H9 (cell line): ENCODE data around the gene BBS1. TPM values are rescaled to one million over a fixed set of nuclear protein-coding genes. Genes with fewer than 3 reads are reported as not detected.
A peak's percentile ranks its signal among the peaks of the same experiment; 100 is the strongest.

Experiments
- DNase-seq: peaks from one replicate; pipeline ENCODE4 v3.0.0-alpha.2; 2017
- H2AFZ ChIP-seq: one replicate; pipeline ENCODE4 v1.6.1; 2013; ENCODE audit warnings: mild to moderate bottlenecking, low read length, control low read depth, moderate library complexity
- H2AK5ac ChIP-seq: 2 replicates; pipeline ENCODE4 v1.6.1; 2013; ENCODE audit warnings: low read length, control low read depth, mixed read lengths; ENCODE audit not compliant: insufficient read length
- H2BK120ac ChIP-seq: one replicate; pipeline ENCODE4 v1.6.1; 2013; ENCODE audit warnings: low read depth, mild to moderate bottlenecking, low read length, control low read depth, inconsistent platforms; ENCODE audit not compliant: poor library complexity, severe bottlenecking
- H2BK12ac ChIP-seq: 2 replicates; pipeline ENCODE4 v1.6.1; 2013; ENCODE audit warnings: low read length, control low read depth, mixed read lengths, low read depth; ENCODE audit not compliant: insufficient read length
- H2BK15ac ChIP-seq: 2 replicates; pipeline ENCODE4 v1.6.1; 2013; ENCODE audit warnings: low read depth, low read length, control low read depth
- H2BK20ac ChIP-seq: one replicate; pipeline ENCODE4 v1.6.1; 2013; ENCODE audit warnings: low read depth, mild to moderate bottlenecking, low read length, control low read depth, inconsistent platforms; ENCODE audit not compliant: poor library complexity, severe bottlenecking
- H2BK5ac ChIP-seq: 2 replicates; pipeline ENCODE4 v1.6.1; 2013; ENCODE audit warnings: low read length, control low read depth, mixed read lengths; ENCODE audit not compliant: insufficient read length
- H3K14ac ChIP-seq: 2 replicates; pipeline ENCODE4 v1.6.1; 2013; ENCODE audit warnings: low read length, control low read depth; ENCODE audit not compliant: insufficient read depth
- H3K18ac ChIP-seq: 2 replicates; pipeline ENCODE4 v1.6.1; 2013; ENCODE audit warnings: low read depth, mild to moderate bottlenecking, mixed read lengths, low read length, control low read depth; ENCODE audit not compliant: insufficient read length
- H3K23ac ChIP-seq: 2 replicates; pipeline ENCODE4 v1.6.1; 2013; ENCODE audit warnings: low read length, control low read depth, mixed read lengths, low read depth; ENCODE audit not compliant: insufficient read length
- H3K23me2 ChIP-seq: 2 replicates; pipeline ENCODE4 v1.6.1; 2013; ENCODE audit warnings: low read depth, mild to moderate bottlenecking, mixed read lengths, low read length, control low read depth; ENCODE audit not compliant: insufficient read length, poor library complexity, severe bottlenecking
- H3K27ac ChIP-seq: 2 replicates; pipeline ENCODE4 v1.5.1; 2013; ENCODE audit warnings: low read length, control low read depth, mixed read lengths, low read depth; ENCODE audit not compliant: insufficient read length
- H3K27me3 ChIP-seq: 2 replicates; pipeline ENCODE4 v1.6.1; 2013; ENCODE audit warnings: low read length, control low read depth, inconsistent platforms; ENCODE audit not compliant: insufficient read depth
- H3K4ac ChIP-seq: 2 replicates; pipeline ENCODE4 v1.6.1; 2013; ENCODE audit warnings: low read depth, mild to moderate bottlenecking, control low read depth, inconsistent platforms, low read length, moderate library complexity
- H3K4me1 ChIP-seq: 2 replicates; pipeline ENCODE4 v1.6.1; 2013; ENCODE audit warnings: low read length, control low read depth, inconsistent platforms; ENCODE audit not compliant: insufficient read depth
- H3K4me2 ChIP-seq: 2 replicates; pipeline ENCODE4 v1.6.1; 2013; ENCODE audit warnings: low read length, control low read depth, mixed read lengths; ENCODE audit not compliant: insufficient read length, insufficient read depth
- H3K56ac ChIP-seq: 2 replicates; pipeline ENCODE4 v1.6.1; 2013; ENCODE audit warnings: low read depth, mild to moderate bottlenecking, mixed read lengths, low read length, control low read depth; ENCODE audit not compliant: insufficient read length
- H3K79me1 ChIP-seq: 2 replicates; pipeline ENCODE4 v1.6.1; 2013; ENCODE audit warnings: low read depth, mild to moderate bottlenecking, moderate library complexity, low read length, control low read depth, inconsistent platforms; ENCODE audit not compliant: insufficient read depth, poor library complexity, severe bottlenecking
- H3K79me2 ChIP-seq: 2 replicates; pipeline ENCODE4 v1.6.1; 2013; ENCODE audit warnings: low read length, control low read depth, inconsistent platforms; ENCODE audit not compliant: insufficient read depth
- H3K9ac ChIP-seq: 2 replicates; pipeline ENCODE4 v1.6.1; 2013; ENCODE audit warnings: low read length, control low read depth, mixed read lengths; ENCODE audit not compliant: insufficient read length; ENCODE audit errors: extremely low read depth
- H3K9me3 ChIP-seq: one replicate; pipeline ENCODE4 v1.6.1; 2013; ENCODE audit warnings: low read depth, low read length, inconsistent platforms; ENCODE audit not compliant: control insufficient read depth
- H3T11ph ChIP-seq: one replicate; pipeline ENCODE4 v1.6.1; 2013; ENCODE audit warnings: mild to moderate bottlenecking, low read length, control low read depth, inconsistent platforms
- H4K20me1 ChIP-seq: one replicate; pipeline ENCODE4 v1.6.1; 2013; ENCODE audit not compliant: control insufficient read depth, insufficient read length, insufficient read depth
- H4K5ac ChIP-seq: 2 replicates; pipeline ENCODE4 v1.6.1; 2013; ENCODE audit warnings: low read depth, mild to moderate bottlenecking, mixed read lengths, low read length, control low read depth; ENCODE audit not compliant: insufficient read length
- H4K8ac ChIP-seq: replicated peaks from 2 replicates; pipeline ENCODE4 v1.6.1; 2013; ENCODE audit warnings: low read length, control low read depth, mixed read lengths, low read depth; ENCODE audit not compliant: insufficient read length
- H4K91ac ChIP-seq: 2 replicates; pipeline ENCODE4 v1.6.1; 2013; ENCODE audit warnings: low read depth, mild to moderate bottlenecking, moderate library complexity, mixed read lengths, low read length, control low read depth; ENCODE audit not compliant: insufficient read length
- H3K27ac Mint-ChIP-seq, 3 experiments: 2 replicates in 2 of 3; 3 replicates in 1 of 3; pipeline ENCODE4 v1.8.0; 2020 to 2021; ENCODE audit warnings: mixed read lengths in 3 of 3, mild to moderate bottlenecking in 1 of 3, moderate library complexity in 1 of 3
- H3K27me3 Mint-ChIP-seq: 2 replicates; pipeline ENCODE4 v1.8.0; 2021; ENCODE audit warnings: low read depth, mild to moderate bottlenecking, moderate library complexity, mixed read lengths
- H3K36me3 Mint-ChIP-seq, 3 experiments: 2 replicates in 2 of 3; 3 replicates in 1 of 3; pipeline ENCODE4 v1.8.0; 2020 to 2021; ENCODE audit warnings: low read depth in 3 of 3, mixed read lengths in 3 of 3; ENCODE audit not compliant: insufficient read depth in 1 of 3
- H3K4me1 Mint-ChIP-seq, 2 experiments: 2 replicates each; pipeline ENCODE4 v1.8.0; 2020; ENCODE audit warnings: mixed read lengths in 2 of 2
- H3K4me3 Mint-ChIP-seq, 2 experiments: 2 replicates in 1 of 2; 3 replicates in 1 of 2; pipeline ENCODE4 v1.8.0; 2020 to 2021; ENCODE audit warnings: mild to moderate bottlenecking in 2 of 2, mixed read lengths in 2 of 2, moderate library complexity in 1 of 2
- H3K9me3 Mint-ChIP-seq, 2 experiments: 2 replicates in 1 of 2; 3 replicates in 1 of 2; pipeline ENCODE4 v1.8.0; 2020; ENCODE audit warnings: mild to moderate bottlenecking in 2 of 2, mixed read lengths in 2 of 2, moderate library complexity in 1 of 2
- WGBS: extraction: QIAGEN DNeasy Blood & Tissue Kit; methylation state at CpG from one replicate; pipeline ENCODE4 v1.1.7; 2013; ENCODE audit warnings: missing lambda C conversion rate, low lambda C conversion rate, mixed read lengths; ENCODE audit not compliant: insufficient read length; ENCODE audit errors: extremely low coverage; 5-methylcytosine and 5-hydroxymethylcytosine counted together
- long read RNA-seq: library from polyadenylated mRNA; unstranded; transcript quantifications from one replicate; pipeline ENCODE4 v2.0.0, GENCODE V29; 2020
- total RNA-seq: library from RNA; stranded (reverse); gene quantifications from 2 replicates; pipeline ENCODE4 v1.2.1, GENCODE V29; 2021
- TF ChIP-seq, protein P1 (sequence below): fragments of 200-600 bp; sonication (generic); conservative IDR thresholded peaks from 3 replicates; pipeline ENCODE4 v1.8.0; 2021; ENCODE audit warnings: antibody characterized with exemption, mild to moderate bottlenecking

The BBS1 gene
- total RNA-seq, result 27.2 and 29.5 TPM in 2 replicates
- long read RNA-seq, transcript BBS1-201 (17 exons, 3,423 nt), result major isoform, 29 of 54 reads
- long read RNA-seq, partial matches to known transcripts, result 10 of 54 reads
- long read RNA-seq, other reads (novel, unspliced or antisense), result 13 of 54 reads

DNA sequence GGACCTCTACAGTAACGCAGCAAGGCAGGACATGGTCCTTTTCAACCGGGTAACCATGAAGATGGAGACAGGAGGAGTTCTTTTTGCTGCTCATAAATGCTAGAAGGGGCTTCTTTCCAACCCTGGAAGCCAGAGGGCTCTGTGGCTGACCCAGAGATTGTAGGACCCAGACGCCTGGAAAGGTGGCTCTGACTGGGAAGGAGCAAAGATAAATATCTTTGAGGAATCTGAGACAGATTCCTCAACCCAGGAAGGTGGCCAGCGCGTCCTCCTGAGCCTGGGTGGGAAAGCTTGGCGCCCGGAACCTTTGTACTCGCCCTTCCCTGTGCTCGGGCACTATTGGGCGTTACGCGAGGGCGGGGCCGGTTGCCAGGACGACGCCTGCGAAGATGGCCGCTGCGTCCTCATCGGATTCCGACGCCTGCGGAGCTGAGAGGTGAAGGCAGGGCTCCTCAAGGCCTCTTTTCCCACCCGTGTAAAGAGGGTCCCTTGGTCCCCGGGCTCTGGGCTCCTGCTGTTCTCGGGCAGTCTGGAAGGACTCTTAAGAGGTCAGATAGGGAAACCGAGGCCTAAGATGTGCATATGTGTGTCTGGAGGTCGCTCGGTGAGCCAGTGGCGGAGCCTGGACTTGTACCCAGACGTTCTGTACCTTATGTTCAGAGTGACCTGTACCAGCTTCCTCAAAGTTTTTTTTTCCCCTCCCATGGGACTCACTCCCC is at the start of gene BBS1:
Gene BBS1 (plus strand): TSS at position 365 of the 719 bp plus-strand sequence. CDS start 25 bp downstream, at position 390.
- Histone ChIP-seq H3K4me2 (peak within 1 kb of the TSS; percentile 98), H3K79me2 (no peaks in the 10 kb centered on the region), H3T11ph (no peak within 1 kb of the TSS), H4K91ac (no peak within 1 kb of the TSS), H3K18ac (no peak within 1 kb of the TSS), H2AFZ (no peak within 1 kb of the TSS), H4K8ac (no peak within 1 kb of the TSS), H2AK5ac (no peak within 1 kb of the TSS), H3K23me2 (peaks cover 7% of the 10 kb centered on the region), H3K27me3 (no peaks in the 10 kb centered on the region), H2BK20ac (no peak within 1 kb of the TSS), H3K27ac (no peak within 1 kb of the TSS), H3K4me1 (no peaks in the 10 kb centered on the region), H3K56ac (no peak within 1 kb of the TSS), H4K5ac (no peak within 1 kb of the TSS), H3K4ac (no peak within 1 kb of the TSS), H2BK120ac (no peak within 1 kb of the TSS), H4K20me1 (no peaks in the 10 kb centered on the region), H2BK5ac (no peak within 1 kb of the TSS), H3K9me3 (no peaks in the 10 kb centered on the region), H3K23ac (no peak within 1 kb of the TSS), H3K79me1 (no peaks in the 10 kb centered on the region), H2BK15ac (no peak within 1 kb of the TSS), H3K9ac (peak within 1 kb of the TSS; percentile 31), H2BK12ac (no peak within 1 kb of the TSS), H3K14ac (no peak within 1 kb of the TSS)
- Mint-ChIP-seq H3K9me3 (no peaks in the 10 kb centered on the region), H3K36me3 (peaks cover 0 to 27% (median 6%) of the 10 kb centered on the region in 3 experiments; a peak in 5 of 7 replicates), H3K27me3 (no peaks in the 10 kb centered on the region), H3K4me1 (peaks cover 9 to 10% of the 10 kb centered on the region in 2 experiments), H3K4me3 (peak within 1 kb of the TSS; percentile 95 to 97), H3K27ac (peak within 1 kb of the TSS; percentile 77 to 97 (median 87))
- WGBS, result no CpG with 5 or more reads among the region's 31 CpGs
- DNase-seq, result peak; percentile 88
- TF ChIP-seq, protein P1, sequence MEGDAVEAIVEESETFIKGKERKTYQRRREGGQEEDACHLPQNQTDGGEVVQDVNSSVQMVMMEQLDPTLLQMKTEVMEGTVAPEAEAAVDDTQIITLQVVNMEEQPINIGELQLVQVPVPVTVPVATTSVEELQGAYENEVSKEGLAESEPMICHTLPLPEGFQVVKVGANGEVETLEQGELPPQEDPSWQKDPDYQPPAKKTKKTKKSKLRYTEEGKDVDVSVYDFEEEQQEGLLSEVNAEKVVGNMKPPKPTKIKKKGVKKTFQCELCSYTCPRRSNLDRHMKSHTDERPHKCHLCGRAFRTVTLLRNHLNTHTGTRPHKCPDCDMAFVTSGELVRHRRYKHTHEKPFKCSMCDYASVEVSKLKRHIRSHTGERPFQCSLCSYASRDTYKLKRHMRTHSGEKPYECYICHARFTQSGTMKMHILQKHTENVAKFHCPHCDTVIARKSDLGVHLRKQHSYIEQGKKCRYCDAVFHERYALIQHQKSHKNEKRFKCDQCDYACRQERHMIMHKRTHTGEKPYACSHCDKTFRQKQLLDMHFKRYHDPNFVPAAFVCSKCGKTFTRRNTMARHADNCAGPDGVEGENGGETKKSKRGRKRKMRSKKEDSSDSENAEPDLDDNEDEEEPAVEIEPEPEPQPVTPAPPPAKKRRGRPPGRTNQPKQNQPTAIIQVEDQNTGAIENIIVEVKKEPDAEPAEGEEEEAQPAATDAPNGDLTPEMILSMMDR, result no peak
